Activated naive CD4-positive, alpha-beta T cell treated with anti-CD3 and anti-CD28 coated beads for 36 hours (primary cell): ENCODE measurements around the gene IGSF11. TPM values are rescaled to one million over a fixed set of nuclear protein-coding genes. Genes with fewer than 3 reads are reported as not detected.
"Not testable (repeated sequence)": the region's sequence is repeated elsewhere in the genome, so short reads cannot be mapped to it uniquely, and the experiment has no call there.

Experiments used
- CTCF ChIA-PET: fragments of 350-600 bp; sonication (Branson Sonifier 250); formaldehyde crosslinking; loops from one replicate; lab custom pipeline; 2021; ENCODE audit warnings: antibody characterized with exemption; lab: Charles Lee
- DNase-seq: peaks from one replicate; pipeline ENCODE4 v3.0.0-alpha.2; 2020
- H3K27ac Mint-ChIP-seq: one replicate; pipeline ENCODE4 v1.8.0; 2021; ENCODE audit warnings: mild to moderate bottlenecking, mixed read lengths
- H3K27me3 Mint-ChIP-seq: one replicate; pipeline ENCODE4 v1.8.0; 2021; ENCODE audit warnings: low read depth, mixed read lengths
- H3K36me3 Mint-ChIP-seq: one replicate; pipeline ENCODE4 v1.8.0; 2021; ENCODE audit warnings: low read depth, mixed read lengths
- H3K4me1 Mint-ChIP-seq: one replicate; pipeline ENCODE4 v1.8.0; 2021; ENCODE audit warnings: low read depth, mixed read lengths
- H3K4me3 Mint-ChIP-seq: one replicate; pipeline ENCODE4 v1.8.0; 2021; ENCODE audit warnings: mild to moderate bottlenecking, moderate library complexity, mixed read lengths
- H3K9me3 Mint-ChIP-seq: one replicate; pipeline ENCODE4 v1.8.0; 2021; ENCODE audit warnings: mixed read lengths
- intact Hi-C: fragments of 100-400 bp; cut with micrococcal nuclease; formaldehyde crosslinking; loops from one replicate; pipeline ENCODE4 v1.15.1; 2023
- total RNA-seq, 2 experiments: library from RNA; stranded (reverse); gene quantifications; one replicate each; pipeline ENCODE4 v1.2.3, GENCODE V29; 2021

The IGSF11 gene
- total RNA-seq, 2 experiments from 2014 or later: 0.07 to 0.12 TPM

DNA sequence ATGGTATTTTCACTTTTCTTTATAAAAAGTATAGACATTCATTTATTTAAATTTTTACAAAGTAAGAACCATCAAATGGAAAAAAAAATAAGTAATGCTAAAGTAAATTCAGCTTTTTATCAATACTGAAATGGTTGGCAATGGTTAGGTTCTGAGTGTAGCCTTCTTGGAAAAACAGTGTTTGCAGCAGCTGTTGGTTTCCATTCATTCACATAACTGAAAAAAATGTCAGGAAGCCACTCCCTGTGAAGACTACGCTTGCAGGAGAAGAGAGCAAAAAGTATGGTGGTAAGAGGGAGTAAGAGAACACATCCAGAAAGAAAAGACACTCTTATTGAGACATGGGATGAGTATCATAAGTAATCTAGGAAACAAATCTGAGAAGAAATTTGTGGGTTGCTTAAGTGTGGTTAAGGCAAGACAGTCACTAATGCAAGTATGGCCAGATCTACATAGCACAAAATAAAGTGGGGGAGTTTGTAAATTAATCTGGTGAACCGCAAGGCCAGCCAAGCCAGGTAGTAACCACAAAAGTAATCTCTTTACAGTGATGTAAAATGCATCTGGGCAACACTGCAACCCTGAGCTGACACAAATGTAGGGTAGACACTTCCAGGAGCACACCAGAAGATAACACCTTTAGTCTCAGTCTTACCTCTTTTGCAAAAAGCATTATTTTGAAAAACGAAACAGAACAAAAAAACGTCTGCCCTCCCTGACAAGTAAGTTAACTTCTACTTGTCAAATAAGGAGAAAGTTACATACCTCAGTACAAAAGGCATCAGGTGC, 133.7 kb downstream of the IGSF11 start:
- H3K4me1 Mint-ChIP-seq: no peaks in the 10 kb centered on the region
- CTCF ChIA-PET: interaction anchor here (1.6 kb wide), 1 partner anchor 16 kb away, joined by 6 read pairs; no protein-coding TSS in a partner anchor
- intact Hi-C loops: no loop called here
- H3K9me3 Mint-ChIP-seq: no peaks in the 10 kb centered on the region
- no peaks in the 10 kb centered on the region for H3K36me3 Mint-ChIP-seq
- no peak for DNase-seq
- H3K27me3 Mint-ChIP-seq: no peaks in the 10 kb centered on the region
- H3K27ac Mint-ChIP-seq: no peak overlapping the region
- no peak overlapping the region for H3K4me3 Mint-ChIP-seq

GRCh38 chr3:118890206-118890605, 144.4 kb downstream of the IGSF11 start:
- no peaks in the 10 kb centered on the region for H3K4me1 Mint-ChIP-seq
- DNase-seq: no peak
- no peaks in the 10 kb centered on the region for H3K9me3 Mint-ChIP-seq
- H3K27me3 Mint-ChIP-seq: no peaks in the 10 kb centered on the region
- no peak overlapping the region for H3K27ac Mint-ChIP-seq
- no peak overlapping the region for H3K4me3 Mint-ChIP-seq
- intact Hi-C loops: no loop called here
- CTCF ChIA-PET: interaction anchor here (0.6 to 4.0 kb wide), 3 partner anchors 144 to 349 kb away, joined by 3 to 23 read pairs (median 3); partner anchors contain the start of gene IGSF11
- no peaks in the 10 kb centered on the region for H3K36me3 Mint-ChIP-seq

GRCh38 chr3:118889691-118890090, 145.0 kb downstream of the IGSF11 start:
- no peaks in the 10 kb centered on the region for H3K27me3 Mint-ChIP-seq
- H3K9me3 Mint-ChIP-seq: no peaks in the 10 kb centered on the region
- H3K36me3 Mint-ChIP-seq: no peaks in the 10 kb centered on the region
- no peak overlapping the region for H3K27ac Mint-ChIP-seq
- CTCF ChIA-PET: interaction anchor here (0.6 to 4.0 kb wide), 4 partner anchors 15 to 205 kb away, joined by 3 to 23 read pairs (median 3); partner anchors contain the start of gene IGSF11
- no peaks in the 10 kb centered on the region for H3K4me1 Mint-ChIP-seq
- intact Hi-C loops: no loop called here
- H3K4me3 Mint-ChIP-seq: no peak overlapping the region
- DNase-seq: no peak

- Mint-ChIP-seq H3K27me3 (peaks cover 6% of the 10 kb centered on the region), H3K9me3 (no peaks in the 10 kb centered on the region), H3K36me3 (no peaks in the 10 kb centered on the region), H3K4me1 (no peaks in the 10 kb centered on the region), H3K27ac (no peak overlapping the region), H3K4me3 (no peak overlapping the region)
- CTCF ChIA-PET: interaction anchor here (8.7 kb wide), 1 partner anchor 208 kb away, joined by 261 read pairs; no protein-coding TSS in a partner anchor
- intact Hi-C loops: no loop called here
- no peak for DNase-seq
These were observed 147.9 kb downstream of the IGSF11 start for GRCh38 chr3:118886708-118887107.

DNA sequence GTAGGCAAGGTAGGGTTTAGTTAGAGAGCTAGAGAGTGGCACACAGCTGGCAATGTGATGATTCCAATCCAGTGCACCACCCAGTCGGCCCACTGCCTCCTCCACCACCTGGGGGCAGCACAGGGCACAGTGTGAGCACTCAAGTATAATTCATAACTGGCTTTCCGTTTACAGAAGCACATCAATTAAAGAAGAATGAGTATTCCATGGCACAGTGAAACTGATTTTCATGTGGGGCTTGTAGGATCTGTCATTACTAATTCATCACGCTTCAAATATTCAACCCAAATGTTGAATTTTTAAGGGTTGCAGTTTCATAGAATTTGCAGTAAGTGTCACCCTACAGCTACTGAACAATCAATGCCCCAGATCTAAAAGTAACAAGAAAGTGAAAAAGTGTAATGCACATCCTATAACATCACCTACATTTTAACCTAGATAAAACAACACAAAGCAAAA, 149.9 kb downstream of the IGSF11 start:
- intact Hi-C loops: loop anchor here (1.0 to 2.0 kb wide), 5 partner anchors 64 to 469 kb away; partner anchors contain the start of gene IGSF11
- peaks cover 8% of the 10 kb centered on the region for H3K27me3 Mint-ChIP-seq
- H3K4me3 Mint-ChIP-seq: no peak overlapping the region
- H3K27ac Mint-ChIP-seq: no peak overlapping the region
- no peaks in the 10 kb centered on the region for H3K9me3 Mint-ChIP-seq
- H3K36me3 Mint-ChIP-seq: no peaks in the 10 kb centered on the region
- CTCF ChIA-PET: interaction anchor here (0.6 to 9.5 kb wide), 60 partner anchors 8 to 1281 kb away, joined by 3 to 309 read pairs (median 6); partner anchors contain the start of genes B4GALT4, IGSF11 and TEX55
- DNase-seq: peak; percentile 89
- H3K4me1 Mint-ChIP-seq: no peaks in the 10 kb centered on the region

GRCh38 chr3:118882353-118882947, 152.2 kb downstream of the IGSF11 start:
- H3K4me1 Mint-ChIP-seq: no peaks in the 10 kb centered on the region
- CTCF ChIA-PET: interaction anchor here (0.7 to 9.5 kb wide), 23 partner anchors 10 to 481 kb away, joined by 3 to 309 read pairs (median 5); partner anchors contain the start of genes B4GALT4 and IGSF11
- no peaks in the 10 kb centered on the region for H3K36me3 Mint-ChIP-seq
- H3K9me3 Mint-ChIP-seq: no peaks in the 10 kb centered on the region
- H3K27ac Mint-ChIP-seq: no peak overlapping the region
- DNase-seq: peak; percentile 85
- no peak overlapping the region for H3K4me3 Mint-ChIP-seq
- peaks cover 8% of the 10 kb centered on the region for H3K27me3 Mint-ChIP-seq
- intact Hi-C loops: loop anchor here (1.0 to 2.0 kb wide), 3 partner anchors 359 to 799 kb away; partner anchors contain the start of gene CD80

GRCh38 chr3:118868051-118868450, 166.6 kb downstream of the IGSF11 start:
- Mint-ChIP-seq H3K4me1 (no peaks in the 10 kb centered on the region), H3K27me3 (peaks cover 5% of the 10 kb centered on the region), H3K9me3 (peaks cover 12% of the 10 kb centered on the region), H3K27ac (no peak overlapping the region), H3K36me3 (peaks cover 3% of the 10 kb centered on the region), H3K4me3 (no peak overlapping the region)
- intact Hi-C loops: no loop called here
- CTCF ChIA-PET: interaction anchor here (0.5 to 1.7 kb wide), 3 partner anchors 14 to 348 kb away, joined by 3 to 5 read pairs (median 4); partner anchors contain the start of gene IGSF11
- no peak for DNase-seq

DNA sequence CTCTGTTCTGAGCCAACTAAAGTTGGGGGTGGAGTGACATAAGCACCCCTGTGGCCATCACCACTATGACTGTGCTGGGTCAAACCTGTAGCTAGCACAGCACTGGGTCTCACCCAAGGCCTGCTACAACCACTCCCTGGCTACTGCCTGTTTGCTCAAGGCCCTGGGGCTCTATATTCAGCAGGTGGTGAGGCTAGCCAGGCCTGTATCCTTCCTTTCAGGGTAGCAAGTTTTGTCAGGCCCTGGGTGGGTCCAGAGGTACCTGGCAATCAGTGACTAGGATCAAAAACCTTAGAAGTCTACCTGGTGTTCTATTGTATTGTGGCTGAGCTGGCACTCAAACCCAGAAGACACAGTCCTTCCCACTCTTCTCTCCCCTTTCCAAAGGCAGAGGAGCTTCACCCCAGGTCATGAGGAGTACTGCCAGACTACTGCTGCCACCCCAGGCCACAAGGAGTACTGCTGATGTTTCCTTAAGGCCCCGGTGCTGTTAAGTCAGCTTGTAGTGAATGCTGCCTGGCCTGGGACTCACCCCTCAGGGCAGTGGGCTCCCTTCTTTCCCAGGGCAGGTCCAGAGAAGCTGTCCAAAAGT, 170.8 kb downstream of the IGSF11 start:
- Mint-ChIP-seq H3K27ac (no peak overlapping the region), H3K4me1 (no peaks in the 10 kb centered on the region), H3K27me3 (peaks cover 11% of the 10 kb centered on the region), H3K4me3 (no peak overlapping the region), H3K36me3 (no peaks in the 10 kb centered on the region), H3K9me3 (no peaks in the 10 kb centered on the region)
- CTCF ChIA-PET: interaction anchor here (0.7 to 1.2 kb wide), 4 partner anchors 14 to 236 kb away, joined by 3 to 4 read pairs (median 3); no protein-coding TSS in a partner anchor
- intact Hi-C loops: no loop called here
- peak; percentile 16 for DNase-seq

GRCh38 chr3:118859950-118860349, 174.7 kb downstream of the IGSF11 start:
- no peak for DNase-seq
- CTCF ChIA-PET: interaction anchor here (1.5 kb wide), 1 partner anchor 23 kb away, joined by 4 read pairs; no protein-coding TSS in a partner anchor
- Mint-ChIP-seq H3K9me3 (peaks cover 6% of the 10 kb centered on the region), H3K27me3 (peaks cover 11% of the 10 kb centered on the region), H3K27ac (no peak overlapping the region), H3K36me3 (no peaks in the 10 kb centered on the region), H3K4me3 (no peak overlapping the region), H3K4me1 (no peaks in the 10 kb centered on the region)
- intact Hi-C loops: no loop called here

- H3K27me3 Mint-ChIP-seq, H3K27ac Mint-ChIP-seq, H3K4me3 Mint-ChIP-seq, CTCF ChIA-PET, intact Hi-C loops, DNase-seq, H3K4me1 Mint-ChIP-seq, H3K9me3 Mint-ChIP-seq, H3K36me3 Mint-ChIP-seq: not testable (repeated sequence)
These were observed 183.0 kb downstream of the IGSF11 start for GRCh38 chr3:118851466-118852193.

DNA sequence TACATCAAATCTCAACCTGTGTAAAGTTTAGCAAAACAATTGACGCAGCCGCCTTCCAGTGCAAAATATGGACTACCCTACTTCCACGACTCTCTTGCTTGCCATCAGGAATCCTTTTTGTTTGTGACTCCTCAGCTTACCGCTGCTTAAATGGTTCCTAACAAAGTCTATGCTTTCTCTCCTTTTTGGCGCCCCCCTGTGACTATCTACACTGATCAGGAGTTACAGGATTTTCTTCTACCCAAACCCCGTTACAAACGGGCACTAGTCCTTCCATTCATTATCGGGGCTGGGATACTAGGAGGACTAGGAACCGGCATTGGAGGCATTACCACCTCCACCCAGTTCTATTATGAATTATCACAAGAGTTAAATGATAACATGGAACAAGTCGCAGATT, 184.0 kb downstream of the IGSF11 start:
- intact Hi-C loops: no loop called here
- DNase-seq: no peak
- no peaks in the 10 kb centered on the region for H3K36me3 Mint-ChIP-seq
- peaks cover 4% of the 10 kb centered on the region for H3K9me3 Mint-ChIP-seq
- no peak overlapping the region for H3K27ac Mint-ChIP-seq
- CTCF ChIA-PET: no interaction called here
- no peak overlapping the region for H3K4me3 Mint-ChIP-seq
- H3K4me1 Mint-ChIP-seq: peaks cover 7% of the 10 kb centered on the region
- H3K27me3 Mint-ChIP-seq: no peaks in the 10 kb centered on the region
